ENCODE data around the gene PPFIA1. TPM values are rescaled to one million over a fixed set of nuclear protein-coding genes. Genes with fewer than 3 reads are reported as not detected.

PPFIA1 gene
- polyA plus RNA-seq, 2 of the 4 experiments (the other 2 are of a cell fraction): 23.3 to 45.6 TPM

GRCh38 chr11:70335511-70335910 lies 65.0 kb downstream of the PPFIA1 start:
- no peaks in the 10 kb centered on the region for H3K4me1 ChIP-seq
- POLR2A ChIA-PET: no interaction called here
- no peaks in the 10 kb centered on the region for H3K9me3 ChIP-seq
- no peak overlapping the region for H3K4me2 ChIP-seq
- no peak for FAIRE-seq
- ATAC-seq: no peak
- no peak overlapping the region for H3K27ac ChIP-seq
- no peak for DNase-seq (ENCODE audit: low read depth in 1 of 2, low spot score in 1 of 2)
- CTCF ChIA-PET: no interaction called here
- H3K4me3 ChIP-seq: no peak overlapping the region
- no peak for TF ChIP-seq MAX (IDR thresholded peaks at IDR 0.05)
- no peak for TF ChIP-seq CTCF (IDR thresholded peaks at IDR 0.05)
- no peak for TF ChIP-seq TP53 (CRISPR knock-in tag; IDR thresholded peaks at IDR 0.05)
- TF ChIP-seq HOXA7 (CRISPR knock-in tag; IDR thresholded peaks at IDR 0.05): no peak
- TF ChIP-seq CHD2 (IDR thresholded peaks at IDR 0.05; ENCODE audit: low read length, partially characterized antibody): no peak
- TF ChIP-seq JUNB (IDR thresholded peaks at IDR 0.05): no peak
- no peak for TF ChIP-seq FOXS1 (CRISPR knock-in tag; IDR thresholded peaks at IDR 0.05)
- 91% methylated on average over 7 of the region's 7 CpGs for WGBS (ENCODE audit: missing lambda C conversion rate)

- no peak overlapping the region for H3K4me3 ChIP-seq
- DNase-seq (ENCODE audit: low read depth in 1 of 2, low spot score in 1 of 2): no peak
- FAIRE-seq: no peak
- TF ChIP-seq NPAS2 (CRISPR knock-in tag; IDR thresholded peaks at IDR 0.05; ENCODE audit: borderline replicate concordance) (no peak), HOXB5 (CRISPR knock-in tag; IDR thresholded peaks at IDR 0.05) (no peak), POLR2AphosphoS2 (conservative IDR thresholded peaks at IDR 0.05; ENCODE audit: low read length) (no peak), FOSL2 (IDR thresholded peaks at IDR 0.05) (no peak), FOSL2 (CRISPR knock-in tag; IDR thresholded peaks at IDR 0.05) (no peak)
- ATAC-seq: no peak
- no peaks in the 10 kb centered on the region for H3K4me1 ChIP-seq
- ChIA-PET CTCF (interaction anchor here (0.9 kb wide), 1 partner anchor 29 kb away, joined by 3 read pairs; no protein-coding TSS in a partner anchor), POLR2A (no interaction called here)
- no peak overlapping the region for H3K27ac ChIP-seq
- no peaks in the 10 kb centered on the region for H3K9me3 ChIP-seq
- no peak overlapping the region for H3K4me2 ChIP-seq
- 76% methylated on average over 4 of the region's 4 CpGs for WGBS (ENCODE audit: missing lambda C conversion rate)
Observed at GRCh38 chr11:70338594-70338993, 68.1 kb downstream of the PPFIA1 start.

DNA sequence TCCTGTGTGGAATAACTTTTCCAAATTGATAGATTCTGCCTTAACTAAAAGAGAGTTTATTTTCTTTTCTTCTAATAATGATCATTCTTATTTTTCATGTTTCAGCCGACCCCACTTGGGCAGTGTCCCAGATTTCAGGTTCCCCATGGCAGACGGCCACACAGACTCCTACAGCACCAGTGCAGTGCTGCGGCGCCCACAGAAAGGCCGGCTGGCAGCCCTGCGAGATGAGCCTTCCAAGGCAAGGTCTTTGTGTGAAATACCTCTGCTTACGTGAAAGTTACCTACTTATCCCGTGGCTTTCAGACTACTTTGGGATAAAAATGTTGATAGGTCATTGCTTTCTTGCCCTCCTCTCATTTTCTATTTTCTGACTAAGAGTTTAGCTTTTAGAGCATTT lies 68.6 kb downstream of the PPFIA1 start:
- ATAC-seq (no peak), FAIRE-seq (no peak), DNase-seq (ENCODE audit: low read depth in 1 of 2, low spot score in 1 of 2) (no peak)
- Histone ChIP-seq H3K27ac (no peak overlapping the region), H3K9me3 (no peaks in the 10 kb centered on the region), H3K4me2 (no peak overlapping the region), H3K4me1 (no peaks in the 10 kb centered on the region), H3K4me3 (no peak overlapping the region)
- ChIA-PET POLR2A (no interaction called here), CTCF (interaction anchor here (0.9 to 1.1 kb wide), 2 partner anchors 16 to 29 kb away, joined by 3 read pairs; no protein-coding TSS in a partner anchor)
- WGBS (ENCODE audit: missing lambda C conversion rate): 85% methylated on average over 8 of the region's 8 CpGs
- TF ChIP-seq FOSB (CRISPR knock-in tag; IDR thresholded peaks at IDR 0.05) (no peak), ZNF302 (CRISPR knock-in tag; IDR thresholded peaks at IDR 0.05) (no peak), EHMT2 (IDR thresholded peaks at IDR 0.05; ENCODE audit: low read depth) (no peak), JUN (IDR thresholded peaks at IDR 0.05) (no peak), TFCP2L1 (CRISPR knock-in tag; IDR thresholded peaks at IDR 0.05) (no peak)

DNA sequence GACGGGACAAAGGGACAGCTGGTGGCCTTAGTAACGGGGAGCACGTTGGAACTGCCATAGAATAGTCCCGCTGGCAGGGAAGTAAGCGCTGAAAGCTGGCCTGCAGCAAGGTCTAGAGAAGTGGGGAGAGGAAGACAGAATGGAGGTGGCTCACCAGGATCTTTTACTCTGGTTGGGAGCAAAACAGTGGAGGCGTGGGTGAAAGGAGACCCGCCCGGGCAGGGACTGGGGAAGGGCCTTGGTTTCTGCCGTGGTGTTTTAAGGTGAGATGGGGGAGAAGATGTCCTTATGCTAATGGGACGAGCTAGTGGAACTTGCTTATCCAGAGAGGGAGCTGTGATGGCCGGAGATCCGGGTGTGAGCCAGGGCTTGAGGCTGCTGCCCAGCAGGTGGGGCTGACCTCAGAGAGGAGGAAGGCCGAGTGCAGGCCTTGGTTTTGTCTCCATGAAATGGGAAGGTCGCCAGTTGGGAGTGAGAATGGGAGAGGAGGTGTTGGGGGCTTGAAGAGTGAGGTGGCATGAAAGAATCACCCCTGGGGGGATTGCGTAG lies 71.5 kb downstream of the PPFIA1 start:
- TF ChIP-seq FOXS1 (CRISPR knock-in tag; IDR thresholded peaks at IDR 0.05): no peak
- TF ChIP-seq JUN (IDR thresholded peaks at IDR 0.05): no peak
- TF ChIP-seq GATA3 (IDR thresholded peaks at IDR 0.05; ENCODE audit: borderline replicate concordance): no peak
- no peak for TF ChIP-seq HMGXB4 (CRISPR knock-in tag; IDR thresholded peaks at IDR 0.05; ENCODE audit: borderline replicate concordance)
- no peak for TF ChIP-seq ZFP36 (IDR thresholded peaks at IDR 0.05; ENCODE audit: borderline replicate concordance, partially characterized antibody)
- no peak for TF ChIP-seq ATOH8 (CRISPR knock-in tag; IDR thresholded peaks at IDR 0.05; ENCODE audit: low read depth)
- no peak for TF ChIP-seq FOSB (CRISPR knock-in tag; IDR thresholded peaks at IDR 0.05)
- TF ChIP-seq SMC3 (IDR thresholded peaks at IDR 0.05): no peak
- no peak for TF ChIP-seq HES2 (IDR thresholded peaks at IDR 0.05)
- TF ChIP-seq MYC (IDR thresholded peaks at IDR 0.05; ENCODE audit: borderline replicate concordance, low read length): no peak
- ATAC-seq: peak in 1 of 2 experiments; percentile 40; a peak in 1 of 6 replicates

More for the DNA sequence above, 71.5 kb downstream of the PPFIA1 start:
- WGBS (ENCODE audit: missing lambda C conversion rate): 92% methylated on average over 15 of the region's 15 CpGs
- CTCF ChIA-PET: interaction anchor here (0.7 kb wide), 1 partner anchor 185 kb away, joined by 3 read pairs; no protein-coding TSS in a partner anchor
- Histone ChIP-seq H3K4me1 (no peaks in the 10 kb centered on the region), H3K4me3 (no peak overlapping the region), H3K27ac (no peak overlapping the region), H3K9me3 (no peaks in the 10 kb centered on the region), H3K4me2 (no peak overlapping the region)
- DNase-seq (ENCODE audit: low read depth in 1 of 2, low spot score in 1 of 2) (no peak), FAIRE-seq (no peak)
- POLR2A ChIA-PET: no interaction called here
